ENCODE results near the gene PCMT1.
"Not testable (repeated sequence)": the region's sequence is repeated elsewhere in the genome, so short reads cannot be mapped to it uniquely, and the experiment has no call there.

Gene PCMT1

GRCh38 chr6:149750136-149750609 is 632 bp downstream of the PCMT1 start:
- peak; percentile 19 for DNase-seq (ENCODE audit: low read depth)

GRCh38 chr6:149751239-149751638 is 1.7 kb downstream of the PCMT1 start:
- DNase-seq (ENCODE audit: low read depth), result no peak

- DNase-seq (ENCODE audit: low read depth), result not testable (repeated sequence)
Observed at GRCh38 chr6:149751920-149752319, 2.4 kb downstream of the PCMT1 start.

- DNase-seq (ENCODE audit: low read depth), result no peak
Observed at GRCh38 chr6:149752600-149753373, 3.2 kb downstream of the PCMT1 start.

GRCh38 chr6:149753374-149753637 is 3.8 kb downstream of the PCMT1 start:
- DNase-seq (ENCODE audit: low read depth), result not testable (repeated sequence)

DNA sequence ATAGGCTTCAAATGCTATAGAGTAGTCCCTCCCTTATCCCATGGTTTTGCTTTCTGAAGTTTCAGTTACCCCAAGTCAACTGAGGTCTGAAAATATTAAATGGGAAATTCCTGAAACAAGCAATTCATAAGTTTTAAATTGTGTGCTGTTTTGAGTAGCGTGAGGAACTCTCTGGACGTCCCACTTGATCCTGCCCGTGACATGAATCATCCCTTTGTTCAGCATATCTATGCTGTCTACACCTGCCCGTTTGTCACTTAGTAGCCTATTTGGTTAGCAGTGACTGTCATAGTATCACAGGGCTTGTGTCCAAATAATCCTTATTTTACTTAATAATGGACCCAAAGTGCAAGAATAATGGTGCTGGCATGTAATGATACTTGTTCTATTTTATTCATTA is 5.0 kb downstream of the PCMT1 start:
- DNase-seq (ENCODE audit: low read depth), result no peak

DNA sequence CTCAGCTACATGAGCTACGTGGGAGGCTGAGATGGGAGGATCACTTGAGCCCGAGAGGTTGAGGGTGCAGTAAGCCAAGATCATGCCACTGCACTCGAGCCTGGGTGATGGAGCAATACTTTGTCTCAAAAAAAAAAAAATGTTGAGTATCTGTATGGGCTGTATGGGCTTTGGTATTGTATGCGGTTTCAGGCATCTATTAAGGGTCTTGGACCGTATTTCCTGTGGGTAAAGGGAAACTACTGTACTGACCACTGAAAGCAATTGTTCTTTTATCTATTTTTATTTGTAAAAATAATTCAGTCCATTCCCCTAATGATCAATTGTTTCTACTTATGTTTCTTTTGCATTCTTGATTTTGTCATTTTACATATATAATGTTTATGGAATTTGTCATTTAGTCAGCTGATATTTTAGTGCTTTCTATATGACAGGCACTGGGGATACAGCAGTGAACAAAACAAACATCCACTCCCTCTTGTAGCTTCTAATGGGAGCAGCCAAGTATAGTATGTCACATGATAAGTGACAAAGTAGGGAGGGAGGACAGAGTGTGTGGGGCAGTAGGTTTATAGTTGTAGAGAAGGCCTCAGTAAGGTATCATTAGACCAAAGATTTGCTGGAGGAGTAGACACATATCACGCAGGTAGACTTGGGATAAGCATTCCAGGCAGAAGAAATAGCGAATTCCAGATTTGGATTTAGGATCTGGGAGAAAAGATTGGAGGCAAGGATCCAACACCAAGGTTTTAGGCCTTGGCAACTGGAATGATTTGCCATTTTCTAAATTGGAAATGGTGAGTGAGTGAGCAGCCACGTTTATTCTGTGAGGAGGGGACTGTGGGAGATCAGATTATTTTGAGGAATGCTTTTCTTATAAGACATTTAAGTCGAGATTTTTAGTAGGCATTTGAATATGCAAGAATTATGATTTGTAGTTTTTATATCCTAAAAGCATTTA is 6.0 kb downstream of the PCMT1 start:
- DNase-seq (ENCODE audit: low read depth), result no peak

DNA sequence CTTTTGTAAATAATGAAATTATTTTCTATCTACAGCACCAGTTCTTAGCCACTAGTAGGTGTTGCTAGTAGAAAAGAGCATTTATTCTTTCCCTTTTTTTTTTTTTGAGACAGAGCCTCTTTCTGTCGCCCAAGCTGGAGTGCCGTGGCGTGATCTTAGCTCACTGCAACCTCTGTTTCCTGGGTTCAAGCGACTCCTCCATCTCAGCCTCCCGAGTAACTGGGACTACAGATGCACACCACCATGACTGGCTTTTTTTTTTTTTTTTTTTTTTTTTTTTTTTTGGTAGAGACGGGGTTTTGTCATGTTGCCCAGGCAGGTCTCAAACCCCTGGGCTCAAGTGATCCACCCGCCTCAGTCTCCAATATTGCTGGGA is 6.7 kb downstream of the PCMT1 start:
- no peak for DNase-seq (ENCODE audit: low read depth)

- DNase-seq (ENCODE audit: low read depth), result no peak
Observed at GRCh38 chr6:149761438-149761837, 11.9 kb downstream of the PCMT1 start.

DNA sequence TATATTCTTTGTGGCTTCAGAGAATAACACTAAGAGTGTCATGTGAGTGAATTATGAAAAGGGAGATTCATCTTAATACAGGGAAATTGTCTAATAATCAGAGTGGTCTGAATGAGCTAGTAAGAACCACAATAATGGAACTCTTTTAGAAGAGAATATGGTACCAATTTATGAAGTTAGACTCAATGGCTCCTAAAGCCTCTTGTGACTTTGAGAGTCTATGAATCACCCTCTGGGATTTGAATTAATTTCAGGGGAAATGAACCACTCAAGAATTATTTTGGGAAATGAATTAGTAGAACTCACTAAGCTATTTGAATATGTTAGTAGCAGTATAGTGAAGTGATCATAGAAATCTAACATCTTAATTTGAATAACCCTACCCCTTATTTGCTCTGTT is 14.3 kb downstream of the PCMT1 start:
- no peak for DNase-seq (ENCODE audit: low read depth)

DNA sequence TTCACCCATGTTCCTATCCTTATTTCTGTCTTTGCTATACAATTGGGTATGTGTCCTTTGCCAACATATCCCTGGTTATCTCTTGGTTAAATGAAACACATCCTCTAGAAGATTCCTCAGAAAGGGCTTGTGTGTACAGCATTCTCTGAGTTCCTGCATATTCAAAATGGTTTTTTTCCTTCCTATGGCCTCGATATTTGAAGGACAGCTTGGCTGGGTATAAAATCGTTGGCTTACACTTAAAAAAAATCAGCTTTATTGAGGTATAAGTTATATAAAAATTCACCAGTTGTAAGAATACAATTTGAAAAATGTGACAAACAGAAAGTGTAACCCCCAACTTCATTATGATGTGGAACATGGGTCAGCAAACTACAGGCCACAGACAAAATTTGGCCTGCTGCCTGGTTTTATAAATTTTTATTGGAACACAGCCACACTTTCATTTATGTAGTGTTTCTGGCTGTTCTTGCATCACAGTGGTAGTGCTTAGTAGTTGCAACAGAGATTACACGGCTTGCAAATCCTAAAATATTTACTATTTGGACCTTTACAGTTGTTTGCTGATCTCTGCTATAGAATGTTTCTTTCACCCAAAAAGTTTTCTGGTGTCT is 16.7 kb downstream of the PCMT1 start:
- no peak for DNase-seq (ENCODE audit: low read depth)

- no peak for DNase-seq (ENCODE audit: low read depth)
Observed at GRCh38 chr6:149769676-149770075, 20.1 kb downstream of the PCMT1 start.

DNA sequence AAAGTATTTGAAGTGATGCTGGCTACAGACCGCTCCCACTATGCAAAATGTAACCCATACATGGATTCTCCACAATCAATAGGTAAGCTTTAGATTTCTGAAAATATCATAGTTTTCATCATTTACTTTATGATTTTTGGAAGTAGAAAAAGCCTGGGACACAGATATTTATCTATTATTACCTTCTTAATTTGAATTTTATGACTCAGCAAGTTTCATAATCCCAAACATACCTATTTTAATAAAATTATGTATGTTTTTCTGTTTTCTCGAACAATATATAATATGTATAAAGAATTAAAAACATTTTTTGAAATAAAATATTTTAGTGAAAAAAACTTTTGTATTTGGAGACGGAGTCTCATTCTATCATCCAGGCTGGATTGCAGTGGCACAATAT is 21.6 kb downstream of the PCMT1 start:
- no peak for DNase-seq (ENCODE audit: low read depth)

DNA sequence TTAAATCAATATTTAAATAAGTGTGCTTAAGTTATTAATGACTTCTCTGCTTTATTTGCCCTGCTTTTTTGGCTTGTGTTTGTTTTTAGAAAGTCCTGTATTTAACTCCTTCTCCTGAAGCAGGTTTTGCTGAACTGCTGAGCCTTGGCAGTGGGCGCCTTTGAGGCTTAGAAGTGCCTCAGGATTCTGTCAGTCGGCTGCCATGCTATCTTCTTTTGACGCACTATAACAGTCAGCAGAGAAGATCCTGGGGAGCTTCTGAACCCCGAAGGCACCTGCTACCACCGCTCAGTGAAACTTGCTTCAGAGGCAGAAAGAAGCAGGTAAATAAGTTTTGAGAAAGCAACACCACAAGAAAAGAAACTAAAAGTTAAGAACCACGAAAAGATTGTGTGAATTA is 22.4 kb downstream of the PCMT1 start:
- DNase-seq (ENCODE audit: low read depth), result no peak

GRCh38 chr6:149777624-149778023 is 28.1 kb downstream of the PCMT1 start:
- no peak for DNase-seq (ENCODE audit: low read depth)

DNA sequence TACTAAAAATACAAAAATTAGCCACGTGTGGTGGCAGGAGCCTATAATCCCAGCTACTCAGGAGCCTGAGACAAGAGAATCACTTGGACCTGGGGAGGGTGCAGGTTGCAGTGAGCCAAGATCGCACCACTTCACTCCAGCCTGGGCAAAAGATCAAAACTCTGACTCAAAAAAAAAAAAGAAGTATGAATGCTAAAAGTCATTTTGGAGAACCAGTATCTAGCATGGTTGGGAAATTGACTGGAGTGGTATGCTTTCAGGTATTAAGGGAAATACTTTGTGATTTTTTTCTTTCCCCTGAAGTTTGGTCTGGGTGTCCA is 30.1 kb downstream of the PCMT1 start:
- DNase-seq (ENCODE audit: low read depth), result no peak

- no peak for DNase-seq (ENCODE audit: low read depth)
Observed at GRCh38 chr6:149781715-149782114, 32.2 kb downstream of the PCMT1 start.

DNA sequence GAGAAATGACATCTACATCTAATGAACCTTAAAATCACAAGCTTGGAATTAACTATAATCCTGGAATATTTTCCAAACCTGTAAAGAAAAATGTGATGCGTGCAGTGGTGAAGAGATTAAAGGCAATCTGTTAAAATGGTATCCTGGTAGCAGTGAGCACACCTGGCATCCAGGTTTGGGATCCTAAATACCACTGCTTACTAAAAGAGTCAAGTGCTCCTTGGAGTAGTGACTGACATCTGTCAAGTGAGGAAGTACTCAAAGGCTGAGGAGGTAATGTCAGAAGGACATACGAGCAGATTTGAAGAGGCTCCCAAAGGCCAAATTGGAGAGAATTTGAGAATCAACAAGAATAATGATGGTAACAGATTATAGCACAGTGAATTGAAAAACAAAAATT is 32.8 kb downstream of the PCMT1 start:
- DNase-seq (ENCODE audit: low read depth), result no peak

- DNase-seq (ENCODE audit: low read depth), result no peak
Observed at GRCh38 chr6:149783551-149783950, 34.0 kb downstream of the PCMT1 start.

DNA sequence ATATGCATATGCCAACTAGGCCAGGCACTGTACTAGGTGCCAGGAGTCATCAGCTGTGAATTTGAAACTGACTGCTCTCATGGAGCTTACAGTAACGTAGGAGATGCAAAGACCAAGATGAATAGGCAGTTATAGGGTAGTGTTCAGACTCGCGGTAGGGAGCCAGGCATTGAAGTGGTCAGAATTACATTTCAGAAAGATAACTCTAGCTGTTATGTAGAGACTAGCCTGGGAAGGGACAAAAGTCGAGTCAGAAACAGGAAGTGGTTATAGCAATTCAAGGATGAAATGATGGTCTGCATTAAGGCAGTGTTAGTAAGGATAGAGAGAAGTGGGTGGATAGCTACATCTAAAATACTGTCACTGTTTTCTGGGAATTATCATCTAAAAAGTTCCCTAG is 56.6 kb downstream of the PCMT1 start:
- DNase-seq (ENCODE audit: low read depth), result no peak

- no peak for DNase-seq (ENCODE audit: low read depth)
Observed at GRCh38 chr6:149809798-149810197, 60.3 kb downstream of the PCMT1 start.

GRCh38 chr6:149813351-149813750 is 63.8 kb downstream of the PCMT1 start:
- no peak for DNase-seq (ENCODE audit: low read depth)

DNA sequence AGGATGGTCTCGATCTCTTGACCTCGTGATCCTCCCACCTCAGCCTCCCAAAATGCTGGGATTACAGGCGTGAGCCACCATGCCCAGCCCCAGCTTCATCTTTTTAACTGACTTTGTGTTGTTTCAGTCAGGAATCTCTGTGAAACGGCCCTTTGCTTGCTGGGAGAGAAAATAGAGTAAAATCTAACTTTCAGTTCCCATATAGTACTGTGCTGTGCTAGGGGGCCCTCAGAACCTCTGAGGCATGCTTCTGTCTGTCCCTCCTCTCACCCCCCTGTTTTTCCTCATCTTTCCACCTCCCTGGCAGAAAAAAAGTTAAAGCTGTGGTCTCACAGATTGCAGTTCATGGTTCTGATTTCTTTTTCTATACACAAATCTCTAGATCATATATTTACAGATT is 66.2 kb downstream of the PCMT1 start:
- no peak for DNase-seq (ENCODE audit: low read depth)
